Subcutaneous abdominal adipose tissue (tissue), 5 donors: Measurements from ENCODE around the gene MKRN1.

Source experiments
- H3K27ac ChIP-seq: one replicate; pipeline ENCODE4 v1.7.0; 2013; ENCODE audit warnings: low read depth, mild to moderate bottlenecking, inconsistent platforms, low read length, moderate library complexity
- H3K27me3 ChIP-seq, 5 donors: one replicate each; pipeline ENCODE4 v1.7.0; 2013; ENCODE audit warnings: low read length in 5 of 5, inconsistent platforms in 1 of 5; ENCODE audit not compliant: control insufficient read depth in 5 of 5, insufficient read depth in 4 of 5
- H3K36me3 ChIP-seq, 5 donors: one replicate each; pipeline ENCODE4 v1.7.0; 2013; ENCODE audit warnings: low read length in 5 of 5; ENCODE audit not compliant: control insufficient read depth in 5 of 5, insufficient read depth in 5 of 5
- H3K4me1 ChIP-seq, 5 donors: one replicate each; pipeline ENCODE4 v1.7.0; 2013; ENCODE audit warnings: low read length in 5 of 5, mild to moderate bottlenecking in 3 of 5, moderate library complexity in 1 of 5; ENCODE audit not compliant: control insufficient read depth in 5 of 5, insufficient read depth in 5 of 5
- H3K4me3 ChIP-seq, 5 donors: one replicate each; pipeline ENCODE4 v1.7.0; 2013; ENCODE audit warnings: low read length in 5 of 5, low read depth in 1 of 5
- H3K9ac ChIP-seq, 5 donors: one replicate each; pipeline ENCODE4 v1.7.0; 2013; ENCODE audit warnings: low read length in 5 of 5, mild to moderate bottlenecking in 4 of 5, moderate library complexity in 3 of 5
- H3K9me3 ChIP-seq, 5 donors: one replicate each; pipeline ENCODE4 v1.7.0; 2013; ENCODE audit warnings: low read length in 5 of 5; ENCODE audit not compliant: control insufficient read depth in 5 of 5
- donor health status: healthy.
- donor health status: healthy.
- donor health status: healthy.
- donor health status: healthy.
- donor health status: healthy.

MKRN1 gene

DNA sequence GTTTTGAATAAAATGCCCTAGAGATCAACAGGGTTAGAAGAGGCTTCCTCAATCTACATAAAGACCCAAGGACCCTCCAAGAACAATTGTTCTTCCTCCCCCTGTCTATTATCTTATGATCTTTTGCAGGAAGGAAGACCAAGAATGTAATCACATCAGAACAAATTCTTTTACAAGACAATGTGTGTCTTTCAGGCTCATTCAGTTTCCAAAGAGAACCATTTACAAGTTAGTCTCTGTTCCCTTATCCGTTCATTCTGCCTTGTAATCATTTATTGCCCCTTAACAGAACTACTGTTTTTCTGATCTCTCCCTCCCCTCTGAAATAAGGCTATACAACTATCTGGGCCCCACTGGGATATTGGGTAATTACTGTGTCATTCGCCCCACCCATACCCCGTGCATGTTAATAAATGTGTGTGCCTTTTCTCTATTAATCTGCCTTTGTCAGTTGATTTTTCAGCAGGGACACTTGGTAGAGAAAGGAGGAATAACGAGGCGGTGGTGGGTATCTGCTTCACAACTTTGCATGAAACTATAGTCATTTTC lies 5.7 kb upstream of the MKRN1 start:
- Histone ChIP-seq H3K36me3 (no peaks in the 10 kb centered on the region), H3K9me3 (no peaks in the 10 kb centered on the region), H3K4me3 (no peak overlapping the region), H3K27ac (no peak overlapping the region), H3K27me3 (no peaks in the 10 kb centered on the region), H3K9ac (no peak overlapping the region), H3K4me1 (peaks cover 0 to 3% (median 0%) of the 10 kb centered on the region in 5 donors)

DNA sequence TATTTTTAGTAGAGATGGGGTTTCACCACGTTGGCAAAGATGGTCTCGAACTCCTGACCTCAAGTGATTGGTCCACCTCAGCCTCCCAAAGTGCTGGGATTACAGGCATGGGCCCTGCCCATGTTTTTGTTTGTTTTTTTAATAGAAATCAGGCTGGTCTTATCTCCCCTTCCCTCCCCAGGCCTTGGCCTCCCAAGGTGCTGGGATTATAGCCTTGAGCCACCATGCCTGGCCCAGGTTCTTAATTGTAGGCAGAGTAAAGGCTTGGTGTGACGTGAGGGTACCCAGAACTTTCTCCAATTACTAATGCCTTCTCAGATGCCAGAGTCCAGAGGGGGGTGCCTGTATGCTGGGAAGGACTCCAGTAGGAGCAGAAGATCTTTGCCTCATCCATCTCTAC lies 5.2 kb upstream of the MKRN1 start:
- Histone ChIP-seq H3K9ac (no peak overlapping the region), H3K9me3 (no peaks in the 10 kb centered on the region), H3K36me3 (no peaks in the 10 kb centered on the region), H3K4me1 (peaks cover 0 to 7% (median 4%) of the 10 kb centered on the region in 5 donors), H3K27ac (no peak overlapping the region), H3K4me3 (no peak overlapping the region), H3K27me3 (no peaks in the 10 kb centered on the region)

DNA sequence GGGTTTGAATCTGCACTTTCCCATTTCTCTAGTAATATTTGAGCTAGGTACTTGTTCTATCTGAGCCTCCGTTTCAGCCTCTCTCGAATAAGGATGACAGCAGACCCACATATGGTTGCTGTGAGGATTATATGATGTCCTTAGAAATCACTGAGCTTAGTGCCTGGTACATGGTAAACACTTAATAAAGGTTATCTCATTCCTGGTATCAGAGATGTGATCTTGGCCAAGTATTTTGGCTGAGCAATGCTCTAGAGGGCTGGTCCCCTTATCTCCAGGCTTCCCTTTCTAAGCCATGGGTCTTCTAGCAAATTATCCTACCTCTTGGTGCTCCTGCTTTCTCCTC lies 407 bp upstream of the MKRN1 start:
- Histone ChIP-seq H3K27ac (peak overlapping the region; percentile 50), H3K9ac (peak overlapping the region in 3 of 5 donors; percentile 54 to 82 (median 69)), H3K9me3 (no peaks in the 10 kb centered on the region), H3K27me3 (no peaks in the 10 kb centered on the region), H3K36me3 (no peaks in the 10 kb centered on the region), H3K4me3 (peak overlapping the region; percentile 80 to 98 (median 90)), H3K4me1 (peaks cover 2 to 27% (median 22%) of the 10 kb centered on the region in 5 donors)

DNA sequence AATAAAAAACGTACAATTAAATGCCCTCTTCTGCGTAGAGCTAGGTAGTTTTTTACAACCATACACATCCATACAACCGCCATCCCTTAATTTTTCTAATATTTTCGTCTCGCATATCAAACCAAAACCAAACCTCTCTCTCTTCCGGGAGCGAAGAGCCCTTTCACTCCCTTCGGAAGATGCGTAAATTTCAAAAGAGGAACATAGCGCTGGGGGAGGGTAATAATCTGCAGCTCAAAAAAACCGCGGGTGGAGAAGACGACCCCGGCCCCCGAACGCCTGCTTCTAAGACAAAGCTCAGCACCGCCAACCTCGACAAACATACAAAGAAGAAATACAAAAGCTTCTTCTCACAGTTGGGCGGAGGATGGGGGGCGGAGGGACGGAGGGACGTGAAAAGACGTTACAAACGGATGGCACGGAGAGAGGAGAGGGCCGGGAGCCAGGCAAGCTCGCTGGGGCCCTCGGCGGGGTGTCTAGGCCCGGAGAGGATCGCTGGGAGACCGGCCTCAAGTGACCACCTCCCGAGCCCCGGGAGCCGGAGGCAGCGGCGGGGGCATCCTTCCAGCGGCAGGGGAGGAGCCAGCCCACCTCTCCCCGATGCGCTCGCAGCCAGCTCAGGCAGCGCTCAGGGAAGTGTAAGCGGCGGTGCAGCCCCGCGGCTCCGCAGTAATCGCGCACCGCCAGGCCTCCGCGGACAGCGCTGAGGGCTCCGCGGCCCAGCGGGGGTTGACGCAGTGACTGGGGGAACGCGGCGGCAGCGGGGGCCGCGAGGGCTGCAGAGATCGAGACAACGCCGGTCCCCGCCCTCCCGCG lies 851 bp downstream of the MKRN1 start:
- Histone ChIP-seq H3K27ac (peak overlapping the region; percentile 50), H3K27me3 (no peaks in the 10 kb centered on the region), H3K9me3 (no peaks in the 10 kb centered on the region), H3K4me3 (peak overlapping the region; percentile 80 to 98 (median 85)), H3K9ac (peak overlapping the region; percentile 5 to 82 (median 79)), H3K4me1 (peaks cover 2 to 27% (median 22%) of the 10 kb centered on the region in 5 donors), H3K36me3 (no peaks in the 10 kb centered on the region)

DNA sequence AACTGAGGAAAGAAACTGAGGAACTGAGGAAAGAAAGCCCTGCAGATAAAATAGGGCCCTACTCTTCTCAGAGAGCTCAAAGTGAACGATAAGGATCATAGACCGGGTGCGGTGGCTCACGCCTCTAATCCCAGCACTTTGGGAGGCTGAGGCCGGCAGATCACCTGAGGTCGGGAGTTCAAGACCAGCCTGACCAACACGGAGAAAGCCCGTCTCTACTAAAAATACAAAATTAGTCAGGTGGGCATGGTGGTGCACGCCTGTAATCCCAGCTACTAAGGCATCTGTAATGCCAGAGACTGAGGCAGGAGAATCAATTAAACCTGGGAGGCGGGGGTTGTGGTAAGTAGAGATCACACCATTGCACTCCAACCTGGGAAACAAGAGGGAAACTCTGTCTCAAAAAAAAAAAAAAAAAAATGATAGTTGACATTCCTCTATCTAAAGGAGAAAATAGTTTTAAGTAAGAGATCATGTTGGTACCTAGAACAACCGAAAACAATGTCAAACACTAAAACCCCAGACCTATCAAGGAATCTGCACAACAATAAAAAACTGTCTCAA lies 2.5 kb downstream of the MKRN1 start:
- Histone ChIP-seq H3K9me3 (no peaks in the 10 kb centered on the region), H3K9ac (peak overlapping the region in 2 of 5 donors; percentile 11 to 35), H3K27ac (no peak overlapping the region), H3K4me1 (peaks cover 2 to 27% (median 22%) of the 10 kb centered on the region in 5 donors), H3K4me3 (no peak overlapping the region), H3K27me3 (no peaks in the 10 kb centered on the region), H3K36me3 (peaks cover 0 to 3% (median 0%) of the 10 kb centered on the region in 5 donors)

DNA sequence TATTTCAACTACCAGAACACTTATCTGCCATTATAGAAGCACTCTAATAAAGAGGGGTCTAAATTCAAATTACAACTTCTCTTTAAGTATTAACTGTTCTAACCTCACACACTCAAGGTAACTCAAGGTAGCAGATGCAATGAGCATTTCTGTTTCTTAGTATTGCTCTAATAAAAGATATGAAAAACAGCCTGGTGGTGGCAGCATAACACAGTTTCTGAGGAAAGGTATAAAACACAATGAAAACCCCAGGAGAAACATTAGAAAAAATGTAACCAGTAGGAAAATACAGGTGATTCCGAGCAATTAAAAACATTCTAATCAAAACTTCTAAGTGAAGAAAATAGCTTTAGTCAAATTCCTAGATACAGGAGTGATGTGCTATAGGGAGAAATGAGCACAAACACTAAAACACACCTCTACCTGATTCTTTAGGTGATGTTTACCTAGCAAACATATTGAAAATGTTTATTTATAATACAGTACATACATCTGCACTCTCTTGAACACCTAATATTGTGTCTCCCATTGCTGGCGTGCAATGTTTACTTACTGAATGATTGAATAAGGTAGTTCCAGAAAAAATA lies 3.5 kb downstream of the MKRN1 start:
- no peak overlapping the region for H3K9ac ChIP-seq
- no peak overlapping the region for H3K4me3 ChIP-seq
- no peaks in the 10 kb centered on the region for H3K9me3 ChIP-seq
- H3K4me1 ChIP-seq = peaks cover 2 to 27% (median 22%) of the 10 kb centered on the region in 5 donors
- H3K27ac ChIP-seq = no peak overlapping the region
- peaks cover 0 to 11% (median 3%) of the 10 kb centered on the region in 5 donors for H3K36me3 ChIP-seq
- no peaks in the 10 kb centered on the region for H3K27me3 ChIP-seq

DNA sequence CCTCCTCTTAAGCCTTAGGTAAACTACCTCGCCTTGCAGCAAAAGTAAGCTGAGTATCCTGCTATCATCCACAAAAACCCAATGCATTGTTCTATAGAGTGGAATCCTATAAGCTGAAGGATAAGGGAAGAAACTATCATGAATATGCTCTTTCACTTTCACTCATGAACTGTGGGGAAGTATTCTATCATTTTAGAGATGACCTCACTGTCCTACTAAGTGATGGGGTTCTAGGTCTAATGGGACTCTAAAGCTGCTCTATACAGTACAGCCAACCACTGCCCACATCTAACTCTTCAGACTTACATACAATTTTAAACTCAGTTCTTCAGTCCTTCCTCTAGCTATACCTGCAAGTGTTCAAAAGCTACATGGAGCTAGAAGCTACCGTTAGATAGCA lies 16.2 kb downstream of the MKRN1 start:
- Histone ChIP-seq H3K27ac (no peak overlapping the region), H3K9ac (no peak overlapping the region), H3K36me3 (peaks cover 19 to 79% (median 46%) of the 10 kb centered on the region in 5 donors), H3K27me3 (no peaks in the 10 kb centered on the region), H3K4me1 (no peaks in the 10 kb centered on the region), H3K4me3 (no peak overlapping the region), H3K9me3 (no peaks in the 10 kb centered on the region)

DNA sequence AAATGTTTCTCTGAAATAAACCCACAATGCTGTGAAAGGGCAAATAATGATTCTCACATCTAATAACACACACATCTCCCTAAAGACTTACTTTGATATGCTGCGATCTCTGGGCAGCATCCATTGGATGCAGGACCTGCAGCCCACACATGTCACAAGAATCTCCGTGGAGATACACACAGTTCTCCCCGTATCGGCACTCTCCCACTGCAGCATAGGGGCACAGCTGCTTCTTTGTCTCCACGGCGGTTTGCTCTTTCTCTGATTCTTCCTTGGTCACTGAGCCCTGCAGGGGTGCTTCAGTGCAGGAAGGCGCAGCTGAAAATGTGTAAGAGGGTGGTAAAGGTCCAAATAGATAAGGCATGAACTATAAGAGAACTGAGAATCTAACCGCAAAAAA lies 20.4 kb downstream of the MKRN1 start:
- H3K9ac ChIP-seq = no peak overlapping the region
- no peak overlapping the region for H3K27ac ChIP-seq
- H3K36me3 ChIP-seq = peaks cover 46 to 87% (median 60%) of the 10 kb centered on the region in 5 donors
- H3K4me3 ChIP-seq = no peak overlapping the region
- no peaks in the 10 kb centered on the region for H3K4me1 ChIP-seq
- H3K9me3 ChIP-seq = no peaks in the 10 kb centered on the region
- H3K27me3 ChIP-seq = no peaks in the 10 kb centered on the region

DNA sequence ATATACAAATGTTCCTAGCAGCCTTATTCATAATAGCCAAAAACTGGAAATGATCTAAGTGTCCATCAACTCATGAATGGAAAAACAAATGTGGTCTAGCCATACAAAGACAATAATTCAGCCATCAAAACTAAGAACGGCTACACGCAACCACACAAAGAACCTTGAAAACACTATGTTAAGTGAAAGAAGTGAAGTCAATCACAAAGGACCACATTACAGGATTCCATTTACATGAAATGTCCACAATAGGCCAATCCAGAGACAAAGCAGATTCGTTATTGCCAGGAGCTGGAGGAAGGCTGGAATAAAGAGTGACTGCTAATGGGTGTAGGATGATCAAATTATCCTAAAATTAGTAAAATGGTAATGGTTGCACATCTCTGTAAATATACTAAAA lies 21.1 kb downstream of the MKRN1 start:
- H3K27ac ChIP-seq = no peak overlapping the region
- H3K9me3 ChIP-seq = no peaks in the 10 kb centered on the region
- H3K4me3 ChIP-seq = no peak overlapping the region
- H3K27me3 ChIP-seq = no peaks in the 10 kb centered on the region
- H3K36me3 ChIP-seq = peaks cover 47 to 91% (median 67%) of the 10 kb centered on the region in 5 donors
- no peak overlapping the region for H3K9ac ChIP-seq
- no peaks in the 10 kb centered on the region for H3K4me1 ChIP-seq

DNA sequence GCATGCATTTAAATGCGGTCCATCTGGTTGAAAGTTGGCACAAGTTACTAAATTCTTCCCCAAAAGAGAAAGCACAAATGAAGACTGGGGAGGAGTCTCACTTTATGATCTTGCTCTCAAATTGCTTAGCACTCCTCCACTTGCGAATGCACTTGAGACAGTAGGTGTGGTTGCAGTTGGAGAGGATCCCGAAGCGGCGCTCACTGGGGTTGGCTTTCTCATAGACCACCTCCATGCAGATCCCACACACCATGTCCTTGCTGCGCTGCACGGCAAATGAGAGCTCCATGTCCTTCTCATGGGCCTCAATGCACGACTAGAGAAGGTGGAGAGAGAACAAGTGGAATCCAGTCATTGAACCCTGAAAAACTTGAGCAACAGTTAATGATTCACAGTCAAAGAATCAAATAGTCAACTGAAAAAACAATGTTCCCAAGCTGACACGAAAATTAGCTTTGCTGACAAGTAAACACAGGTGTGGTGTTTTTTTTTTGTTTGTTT lies 22.7 kb downstream of the MKRN1 start:
- Histone ChIP-seq H3K36me3 (peaks cover 50 to 87% (median 73%) of the 10 kb centered on the region in 5 donors), H3K4me1 (no peaks in the 10 kb centered on the region), H3K9ac (no peak overlapping the region), H3K9me3 (no peaks in the 10 kb centered on the region), H3K27ac (no peak overlapping the region), H3K4me3 (no peak overlapping the region), H3K27me3 (no peaks in the 10 kb centered on the region)
